GM12875 (cell line): Measurements from ENCODE around the gene ZNF552.
"Not testable (repeated sequence)": the region's sequence is repeated elsewhere in the genome, so short reads cannot be mapped to it uniquely, and the experiment has no call there.

ENCODE experiments used
- H3K4me3 ChIP-seq: one replicate; pipeline ENCODE4 v1.5.1; 2011; ENCODE audit warnings: low read depth, low read length, control low read depth
- CTCF ChIP-seq: IDR thresholded peaks from 2 replicates; pipeline ENCODE4 v1.5.1; 2011; ENCODE audit warnings: low read depth, mild to moderate bottlenecking, control low read depth, inconsistent platforms, low read length, moderate library complexity, borderline replicate concordance; ENCODE audit not compliant: insufficient read depth

Gene ZNF552

GRCh38 chr19:57814505-57815246 is at the start of gene ZNF552:
TSS of gene ZNF552 (minus strand) at chr19:57814913. CDS start at chr19:57814743, 170 bp downstream.
- TF ChIP-seq CTCF, result no peak
- peak within 1 kb of the TSS; percentile 62 for H3K4me3 ChIP-seq

GRCh38 chr19:57862351-57862750 is 47.6 kb upstream of the ZNF552 start:
- H3K4me3 ChIP-seq, result not testable (repeated sequence)

DNA sequence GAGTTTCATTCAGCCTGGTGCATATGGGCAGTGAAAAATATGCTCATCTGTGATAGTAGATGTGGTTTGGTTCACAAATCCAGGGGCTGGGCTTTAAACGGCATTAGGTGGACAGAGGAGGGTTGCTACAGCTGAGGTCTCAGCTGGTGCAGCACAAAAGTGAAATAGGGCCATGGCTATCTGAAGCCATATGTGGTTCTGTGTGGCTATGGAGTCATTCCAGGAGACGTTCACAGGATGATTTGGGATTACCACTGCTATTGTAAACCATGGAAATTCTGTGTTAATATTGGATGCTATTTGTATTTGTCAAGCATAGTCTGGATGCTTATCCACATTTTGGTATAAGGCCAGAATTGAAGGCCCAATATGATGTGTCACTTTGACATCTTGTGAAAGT is 39.4 kb upstream of the ZNF552 start:
- H3K4me3 ChIP-seq, result not testable (repeated sequence)

DNA sequence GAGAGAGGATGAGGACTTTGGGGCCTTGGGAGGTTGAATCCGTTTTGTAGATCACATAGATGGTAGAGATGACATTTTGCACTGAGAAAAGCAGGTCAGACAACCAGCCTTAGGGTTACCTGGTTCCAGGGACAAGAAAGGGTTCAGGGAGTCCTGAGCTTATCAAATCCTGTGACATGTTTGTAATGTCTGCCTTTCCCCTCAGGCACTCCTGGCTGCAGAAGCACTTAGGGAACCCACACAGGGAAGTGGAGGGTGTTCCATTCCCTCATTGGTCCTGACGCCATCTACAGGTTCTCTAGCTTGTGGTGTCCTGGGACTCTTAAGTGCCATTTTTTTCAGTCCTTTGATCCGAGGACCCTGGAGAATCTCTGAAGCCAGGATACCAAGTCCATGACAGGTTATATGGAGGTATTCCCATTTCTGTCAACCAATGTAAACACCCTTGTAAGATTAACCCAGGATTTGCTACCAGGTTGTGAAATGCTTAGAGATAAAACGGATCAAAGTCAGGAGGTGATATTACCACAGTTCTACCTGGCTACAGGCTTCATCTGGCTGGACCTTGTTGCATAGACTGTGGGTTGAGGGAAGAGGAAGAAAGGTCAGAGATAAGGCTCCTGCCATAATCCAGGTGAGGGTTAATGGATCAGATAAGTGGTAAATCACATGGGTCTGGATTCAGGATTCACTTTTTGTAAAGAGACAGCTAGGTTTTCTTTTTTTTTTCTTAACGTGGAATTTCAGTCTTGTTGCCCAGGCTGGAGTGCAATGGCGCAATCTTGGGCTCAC is 37.3 kb upstream of the ZNF552 start:
- not testable (repeated sequence) for H3K4me3 ChIP-seq

DNA sequence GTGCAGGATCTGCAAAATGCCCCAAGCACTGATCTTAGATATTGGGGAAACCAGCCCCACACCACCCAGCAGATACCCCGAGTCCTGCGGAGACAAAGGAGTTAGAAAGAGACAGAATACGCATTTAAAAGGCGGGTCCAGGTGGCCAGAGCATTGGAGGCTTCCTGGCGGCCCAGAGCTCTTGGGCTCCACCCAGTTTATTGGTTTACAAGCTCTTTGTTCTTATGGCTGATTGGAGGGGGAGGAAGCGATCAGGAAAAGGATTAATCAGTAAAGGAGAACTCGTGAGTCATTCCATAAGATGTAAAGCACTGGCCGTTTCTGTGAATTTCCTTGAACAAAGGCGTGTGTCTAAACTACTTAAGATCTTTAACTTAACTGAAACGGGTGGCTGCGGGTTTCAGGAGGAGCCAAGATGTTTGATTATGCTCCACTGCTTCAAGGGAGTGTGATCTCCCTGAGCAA is 35.9 kb upstream of the ZNF552 start:
- H3K4me3 ChIP-seq, result peak overlapping the region; percentile 72
- no peak for TF ChIP-seq CTCF

DNA sequence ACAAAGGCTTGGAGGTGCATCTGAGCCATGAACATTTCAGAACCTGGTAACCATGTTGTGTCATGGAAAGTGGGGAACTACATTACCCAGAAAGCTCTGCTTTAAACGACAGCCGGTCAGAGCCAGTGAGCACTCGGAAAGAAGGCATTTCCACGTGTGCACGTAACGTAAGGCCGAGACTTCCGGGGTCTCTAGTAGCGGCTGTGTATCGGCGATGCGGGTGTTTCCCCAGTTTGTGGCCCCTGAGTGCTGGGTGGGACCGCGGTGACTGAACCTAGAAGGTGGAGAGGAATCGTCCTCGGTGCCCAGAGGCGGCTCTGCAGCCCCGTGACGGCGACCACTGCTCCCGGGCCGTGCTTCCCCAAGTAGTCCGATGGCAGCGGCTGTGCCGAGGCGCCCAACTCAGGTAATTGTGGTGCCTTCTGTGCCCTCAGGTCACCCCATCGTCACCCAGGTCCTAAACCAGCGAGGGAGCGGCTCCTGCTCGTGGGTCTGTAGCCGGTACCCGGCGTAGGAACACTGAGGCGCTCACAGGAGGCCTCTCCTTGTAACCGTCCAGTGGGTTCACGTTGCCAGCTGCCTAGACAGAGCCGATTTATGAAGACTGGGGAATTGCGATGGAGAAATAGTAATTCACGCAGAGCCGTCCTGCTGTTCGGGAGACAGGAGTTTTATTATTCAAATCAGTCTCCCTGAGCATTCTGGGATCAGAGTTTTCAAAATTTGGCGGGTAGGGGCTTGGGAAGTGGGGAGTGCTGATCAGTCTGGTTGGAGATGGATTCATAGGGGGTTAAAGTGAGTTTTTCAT is 35.2 kb upstream of the ZNF552 start, which contains the start of gene ZNF587:
ZNF587 (plus strand) TSS at position 194 of the 808 bp plus-strand sequence; CDS start at position 374, 180 bp downstream.
- peak within 1 kb of the TSS; percentile 72 for H3K4me3 ChIP-seq

DNA sequence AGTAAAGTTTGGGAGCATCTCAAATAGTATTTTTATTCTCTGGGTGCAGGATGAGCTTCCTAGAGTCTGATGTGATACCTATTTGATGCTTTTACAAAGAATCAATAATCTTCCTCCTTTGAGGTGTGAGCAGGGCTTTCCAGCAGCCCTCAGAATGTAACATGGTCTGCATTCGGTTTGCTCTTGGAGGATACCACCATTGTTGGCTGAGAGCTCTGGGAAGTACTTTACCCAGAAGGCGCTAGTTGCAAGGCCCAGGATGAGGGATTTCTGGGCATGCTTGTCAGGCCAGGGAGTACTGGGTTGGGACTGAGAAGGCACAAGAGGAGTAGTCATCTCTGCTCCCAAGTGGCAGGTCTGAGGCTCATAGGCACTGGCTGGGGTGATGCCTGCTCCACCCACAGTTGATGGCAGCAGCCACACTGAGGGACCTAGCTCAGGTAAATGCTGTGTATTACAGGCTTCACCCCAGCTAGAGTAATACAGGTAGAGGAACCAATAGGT is 34.5 kb upstream of the ZNF552 start:
- H3K4me3 ChIP-seq, result peak overlapping the region; percentile 72

GRCh38 chr19:57847164-57847563 is 32.5 kb upstream of the ZNF552 start:
- H3K4me3 ChIP-seq, result not testable (repeated sequence)

DNA sequence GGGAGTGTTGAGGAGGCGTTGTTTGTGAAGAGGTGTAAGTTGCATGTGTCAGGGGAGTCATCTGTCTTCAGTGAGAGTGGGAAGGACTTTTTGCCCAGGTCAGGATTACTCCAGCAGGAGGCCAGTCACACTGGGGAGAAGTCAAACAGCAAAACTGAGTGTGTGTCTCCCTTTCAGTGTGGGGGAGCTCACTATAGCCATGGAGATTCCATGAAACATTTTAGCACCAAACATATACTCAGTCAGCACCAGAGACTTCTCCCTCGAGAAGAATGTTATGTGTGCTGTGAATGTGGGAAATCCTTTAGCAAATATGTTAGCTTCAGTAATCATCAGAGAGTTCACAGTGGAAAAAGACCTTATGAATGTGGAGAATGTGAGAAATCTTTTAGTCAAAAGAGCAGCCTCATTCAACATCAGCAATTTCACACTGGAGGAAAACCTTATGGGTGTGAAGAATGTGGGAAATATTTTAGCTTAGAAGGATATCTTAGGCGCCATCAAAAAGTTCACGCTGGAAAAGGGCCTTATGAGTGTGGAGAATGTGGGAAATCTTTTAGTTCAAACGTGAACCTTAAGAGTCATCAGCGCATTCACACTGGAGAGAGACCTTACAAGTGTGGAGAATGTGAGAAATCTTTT is 26.5 kb upstream of the ZNF552 start:
- TF ChIP-seq CTCF, result no peak
- H3K4me3 ChIP-seq, result no peak overlapping the region

GRCh38 chr19:57838622-57839191 is 24.0 kb upstream of the ZNF552 start:
- not testable (repeated sequence) for H3K4me3 ChIP-seq

- H3K4me3 ChIP-seq, result not testable (repeated sequence)
These were observed 22.3 kb upstream of the ZNF552 start for GRCh38 chr19:57836991-57837390.
